ENCODE measurements around the gene C2orf42.
"Not testable (repeated sequence)": the region's sequence is repeated elsewhere in the genome, so short reads cannot be mapped to it uniquely, and the experiment has no call there.

Gene C2orf42

DNA sequence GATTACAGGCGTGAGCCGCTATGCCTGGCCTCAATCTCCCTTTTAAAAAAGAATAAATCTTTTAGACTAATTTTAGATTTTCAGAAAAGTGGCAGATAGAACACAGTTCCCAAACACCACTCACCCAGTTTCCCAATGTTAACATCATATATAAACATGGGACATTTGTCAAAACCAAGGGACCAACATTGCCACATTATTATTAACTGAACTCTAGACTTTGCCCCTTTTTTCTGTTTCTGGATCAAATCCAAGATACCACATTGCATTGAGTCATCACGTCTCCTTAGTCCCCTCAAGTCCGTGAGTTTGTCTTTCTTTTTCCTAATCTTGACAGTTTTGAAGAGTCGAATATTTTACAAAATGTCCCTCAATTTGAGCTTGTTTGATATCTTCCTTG, 2.4 kb downstream of the C2orf42 start:
- DNase-seq (ENCODE audit: low read depth): peak; percentile 20
- TF ChIP-seq MYC (IDR thresholded peaks at IDR 0.05; ENCODE audit: low read depth, low read length) (no peak), POLR2A (IDR thresholded peaks at IDR 0.05; ENCODE audit: extremely low read depth, insufficient read length) (no peak)
- TF ChIP-seq, protein P1, sequence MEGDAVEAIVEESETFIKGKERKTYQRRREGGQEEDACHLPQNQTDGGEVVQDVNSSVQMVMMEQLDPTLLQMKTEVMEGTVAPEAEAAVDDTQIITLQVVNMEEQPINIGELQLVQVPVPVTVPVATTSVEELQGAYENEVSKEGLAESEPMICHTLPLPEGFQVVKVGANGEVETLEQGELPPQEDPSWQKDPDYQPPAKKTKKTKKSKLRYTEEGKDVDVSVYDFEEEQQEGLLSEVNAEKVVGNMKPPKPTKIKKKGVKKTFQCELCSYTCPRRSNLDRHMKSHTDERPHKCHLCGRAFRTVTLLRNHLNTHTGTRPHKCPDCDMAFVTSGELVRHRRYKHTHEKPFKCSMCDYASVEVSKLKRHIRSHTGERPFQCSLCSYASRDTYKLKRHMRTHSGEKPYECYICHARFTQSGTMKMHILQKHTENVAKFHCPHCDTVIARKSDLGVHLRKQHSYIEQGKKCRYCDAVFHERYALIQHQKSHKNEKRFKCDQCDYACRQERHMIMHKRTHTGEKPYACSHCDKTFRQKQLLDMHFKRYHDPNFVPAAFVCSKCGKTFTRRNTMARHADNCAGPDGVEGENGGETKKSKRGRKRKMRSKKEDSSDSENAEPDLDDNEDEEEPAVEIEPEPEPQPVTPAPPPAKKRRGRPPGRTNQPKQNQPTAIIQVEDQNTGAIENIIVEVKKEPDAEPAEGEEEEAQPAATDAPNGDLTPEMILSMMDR (IDR thresholded peaks at IDR 0.05; ENCODE audit: low read depth, low read length): no peak
- H3K4me3 ChIP-seq (ENCODE audit: low read depth, low read length): no peak overlapping the region

DNA sequence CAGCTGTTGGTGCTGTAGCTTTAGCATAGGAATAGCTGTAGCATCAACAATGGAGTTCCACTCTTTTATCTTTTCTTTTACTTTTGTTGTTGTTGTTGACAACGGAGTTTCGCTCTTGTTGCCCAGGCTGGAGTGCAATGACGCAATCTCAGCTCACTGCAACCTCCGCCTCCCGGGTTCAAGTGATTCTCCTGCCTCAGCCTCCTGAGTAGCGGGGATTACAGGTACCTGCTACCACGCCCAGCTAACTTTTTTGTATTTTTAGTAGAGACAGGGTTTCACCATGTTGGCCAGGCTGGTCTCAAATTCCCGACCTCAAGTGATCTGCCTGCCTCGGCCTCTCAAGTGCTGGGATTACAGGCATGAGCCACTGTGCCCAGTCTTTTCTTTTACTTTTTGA, 3.6 kb downstream of the C2orf42 start:
- DNase-seq (ENCODE audit: low read depth); H3K4me3 ChIP-seq (ENCODE audit: low read depth, low read length): not testable (repeated sequence)

DNA sequence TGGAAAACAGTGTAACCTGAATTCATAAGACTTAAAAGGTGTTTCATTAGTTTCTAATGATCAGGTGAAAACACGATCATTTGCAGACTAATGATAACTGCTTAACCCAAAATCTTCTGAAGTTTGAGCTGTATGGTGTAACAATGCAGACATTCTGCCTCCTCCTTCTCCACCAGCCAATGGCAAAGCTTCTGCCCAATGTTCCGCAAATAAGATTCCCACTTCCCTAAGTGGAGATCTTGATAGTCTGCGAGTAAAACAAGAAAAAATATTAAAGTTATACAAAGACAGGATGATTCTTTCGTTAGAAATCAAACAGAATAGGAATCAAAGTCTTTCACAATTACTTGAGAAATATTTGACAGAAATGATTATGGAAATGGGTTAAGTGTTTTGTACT, 8.1 kb downstream of the C2orf42 start:
- no peak for DNase-seq (ENCODE audit: low read depth)
- H3K4me3 ChIP-seq (ENCODE audit: low read depth, low read length): no peak overlapping the region
- no peak for TF ChIP-seq MYC (IDR thresholded peaks at IDR 0.05; ENCODE audit: low read depth, low read length)
- no peak for TF ChIP-seq POLR2A (IDR thresholded peaks at IDR 0.05; ENCODE audit: extremely low read depth, insufficient read length)
- TF ChIP-seq, protein P1 (IDR thresholded peaks at IDR 0.05; ENCODE audit: low read depth, low read length): no peak
- TF ChIP-seq, protein P2, sequence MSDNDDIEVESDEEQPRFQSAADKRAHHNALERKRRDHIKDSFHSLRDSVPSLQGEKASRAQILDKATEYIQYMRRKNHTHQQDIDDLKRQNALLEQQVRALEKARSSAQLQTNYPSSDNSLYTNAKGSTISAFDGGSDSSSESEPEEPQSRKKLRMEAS (IDR thresholded peaks at IDR 0.05; ENCODE audit: low read depth, low read length): no peak

DNA sequence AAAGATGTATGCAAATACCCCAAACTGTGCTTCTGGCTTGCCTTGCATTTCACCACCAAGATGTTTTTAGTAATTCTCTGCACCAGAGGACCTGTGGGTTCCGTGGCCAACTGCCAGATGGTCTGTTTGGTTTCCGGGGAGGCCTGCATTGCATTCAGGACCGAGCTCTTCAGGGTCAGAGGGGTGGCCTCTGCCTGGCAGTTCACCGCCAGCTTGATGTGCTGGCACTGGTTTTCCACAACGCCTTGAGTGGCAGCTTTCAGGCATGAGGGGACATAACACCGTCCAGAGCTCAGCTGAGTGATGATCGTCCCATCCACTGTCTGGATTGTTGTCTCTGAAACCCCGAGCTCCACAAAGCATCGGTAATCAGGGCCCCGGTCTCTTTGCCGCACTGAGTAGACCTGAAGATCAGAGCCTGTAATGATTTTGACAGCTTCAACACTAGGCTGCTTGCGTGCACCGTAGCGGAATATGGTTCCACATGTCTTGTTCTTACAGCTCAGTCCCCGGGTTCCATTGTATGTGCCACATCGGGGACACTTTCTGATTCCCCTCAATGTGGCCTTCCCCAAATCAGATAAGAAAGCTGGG, 9.4 kb downstream of the C2orf42 start:
- H3K4me3 ChIP-seq (ENCODE audit: low read depth, low read length): peak overlapping the region; percentile 1
- DNase-seq (ENCODE audit: low read depth): peak; percentile 96
- TF ChIP-seq, protein P1 (IDR thresholded peaks at IDR 0.05; ENCODE audit: low read depth, low read length): no peak
- TF ChIP-seq, protein P2 (IDR thresholded peaks at IDR 0.05; ENCODE audit: low read depth, low read length): no peak
- TF ChIP-seq MYC (IDR thresholded peaks at IDR 0.05; ENCODE audit: low read depth, low read length): no peak; the same call in 1 of the 2 replicates
- no peak for TF ChIP-seq POLR2A (IDR thresholded peaks at IDR 0.05; ENCODE audit: extremely low read depth, insufficient read length)

DNA sequence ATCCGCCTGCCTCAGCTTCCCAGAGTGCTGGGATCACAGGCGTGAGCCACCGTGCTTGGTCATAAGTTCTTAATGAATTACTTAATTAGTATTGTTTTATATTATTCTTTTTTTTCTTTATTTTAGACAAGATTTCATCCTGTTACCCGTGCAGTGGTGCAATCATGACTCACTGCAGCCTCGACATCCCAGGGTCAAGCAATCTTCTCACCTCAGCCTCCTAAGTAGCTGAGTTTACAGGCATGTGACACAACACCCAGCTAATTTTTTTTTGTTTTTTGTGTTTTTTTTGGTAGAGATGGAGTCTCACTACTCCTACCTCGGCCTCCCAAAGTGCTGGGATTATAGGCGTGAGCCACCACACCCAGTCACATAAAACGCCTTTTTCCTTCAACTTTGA, 17.3 kb downstream of the C2orf42 start:
- DNase-seq (ENCODE audit: low read depth): peak; percentile 65
- no peak for TF ChIP-seq POLR2A (IDR thresholded peaks at IDR 0.05; ENCODE audit: extremely low read depth, insufficient read length)
- no peak for TF ChIP-seq MYC (IDR thresholded peaks at IDR 0.05; ENCODE audit: low read depth, low read length)
- TF ChIP-seq, protein P1 (IDR thresholded peaks at IDR 0.05; ENCODE audit: low read depth, low read length): no peak
- TF ChIP-seq, protein P2 (IDR thresholded peaks at IDR 0.05; ENCODE audit: low read depth, low read length): no peak
- H3K4me3 ChIP-seq (ENCODE audit: low read depth, low read length): no peak overlapping the region

DNA sequence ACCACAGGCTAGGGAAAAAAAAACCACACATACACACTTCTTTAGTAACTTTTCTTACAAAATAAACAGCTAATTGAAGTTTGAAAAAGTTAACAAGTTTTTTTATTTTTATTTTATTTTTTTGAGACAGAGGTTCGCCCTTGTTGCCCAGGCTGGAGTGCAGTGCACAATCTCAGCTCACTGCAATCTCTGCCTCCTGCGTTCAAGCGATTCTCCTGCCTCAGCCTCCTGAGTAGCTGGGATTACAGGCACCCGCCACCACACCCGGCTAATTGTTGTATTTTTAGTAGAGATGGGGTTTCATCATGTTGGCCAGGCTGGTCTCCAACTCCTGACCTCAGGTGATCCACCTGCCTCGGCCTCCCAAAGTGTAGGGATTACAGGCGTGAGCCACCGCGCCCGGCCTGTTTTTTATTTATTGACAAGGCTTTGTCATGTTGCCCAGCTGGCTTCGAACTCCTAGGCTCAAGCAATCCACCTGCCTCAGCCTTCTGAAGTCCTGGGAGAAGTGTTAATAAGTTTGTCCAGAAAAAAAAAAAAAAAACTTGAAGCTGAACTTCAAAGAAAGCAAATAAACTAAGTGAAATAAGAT, 21.1 kb downstream of the C2orf42 start:
- not testable (repeated sequence) for H3K4me3 ChIP-seq (ENCODE audit: low read depth, low read length); DNase-seq (ENCODE audit: low read depth)

DNA sequence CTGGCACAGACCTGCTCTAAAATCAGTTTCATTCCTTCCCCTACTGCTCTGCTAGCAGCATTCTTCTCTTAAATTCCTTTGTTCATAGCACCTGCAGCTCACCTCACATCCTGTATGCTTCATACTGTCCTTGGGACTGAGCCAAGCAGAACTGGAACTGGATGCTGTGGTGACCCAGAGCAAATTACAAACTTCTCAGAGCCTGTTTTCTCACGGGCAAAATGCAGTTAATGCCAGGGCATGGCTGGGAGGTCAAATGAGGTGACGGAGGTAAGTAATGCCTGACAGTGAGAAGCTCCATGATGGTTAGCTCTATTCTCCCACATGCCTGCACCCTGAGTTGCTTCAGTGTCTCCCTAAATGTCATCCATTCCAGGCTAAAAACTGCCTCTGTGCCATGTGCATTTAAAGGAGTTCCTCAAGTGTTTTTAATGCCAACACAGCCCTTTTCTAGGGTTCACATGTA, 29.7 kb downstream of the C2orf42 start:
- no peak overlapping the region for H3K4me3 ChIP-seq (ENCODE audit: low read depth, low read length)
- no peak for TF ChIP-seq POLR2A (IDR thresholded peaks at IDR 0.05; ENCODE audit: extremely low read depth, insufficient read length)
- no peak for TF ChIP-seq MYC (IDR thresholded peaks at IDR 0.05; ENCODE audit: low read depth, low read length)
- TF ChIP-seq, protein P1 (IDR thresholded peaks at IDR 0.05; ENCODE audit: low read depth, low read length): no peak
- TF ChIP-seq, protein P2 (IDR thresholded peaks at IDR 0.05; ENCODE audit: low read depth, low read length): no peak
- no peak for DNase-seq (ENCODE audit: low read depth)

Measured in NB4 (cell line).